CD4-positive, alpha-beta T cell (primary cell): ENCODE data around the gene PIK3C2B. TPM values are rescaled to one million over a fixed set of nuclear protein-coding genes. Genes with fewer than 3 reads are reported as not detected.
A peak's percentile ranks its signal among the peaks of the same experiment; 100 is the strongest.

ENCODE experiments used
- ATAC-seq: fragments of 200-7000 bp; cut with Tn5 transposase; one replicate; pipeline ENCODE4 v1.10.0; 2022; ENCODE audit warnings: mild to moderate bottlenecking; ENCODE audit not compliant: poor library complexity
- CTCF ChIA-PET: fragments of 350-600 bp; sonication (Branson Sonifier 250); formaldehyde crosslinking; loops from one replicate; lab custom pipeline; 2021; ENCODE audit warnings: antibody characterized with exemption, inconsistent platforms; lab: Charles Lee
- POLR2A ChIA-PET: fragments of 350-600 bp; sonication (Branson Sonifier 250); formaldehyde crosslinking; loops from one replicate; lab custom pipeline; 2021; ENCODE audit warnings: antibody characterized with exemption, inconsistent platforms; lab: Charles Lee
- DNase-seq, 14 experiments: peaks; one replicate each; pipeline ENCODE4 v3.0.0-alpha.2; 2013 to 2020; ENCODE audit warnings: mixed read lengths in 2 of 14
- H3K27ac ChIP-seq, 2 donors: one replicate each; pipeline versions ENCODE4 v1.5.1 to v1.7.0; 2013; ENCODE audit warnings: low read length in 2 of 2, low read depth in 1 of 2, mild to moderate bottlenecking in 1 of 2
- H3K27me3 ChIP-seq, 2 experiments: 1 replicate in 1 of 2; 2 replicates in 1 of 2; pipeline versions ENCODE4 v1.6.1 to v1.7.0; 2013; ENCODE audit warnings: low read length in 2 of 2, control low read depth in 1 of 2, mild to moderate bottlenecking in 1 of 2, moderate library complexity in 1 of 2; ENCODE audit not compliant: insufficient read depth in 2 of 2, control insufficient read depth in 1 of 2
- H3K36me3 ChIP-seq: one replicate; pipeline ENCODE4 v1.6.1; 2013; ENCODE audit warnings: low read length, control low read depth; ENCODE audit not compliant: insufficient read depth
- H3K4me1 ChIP-seq: one replicate; pipeline ENCODE4 v1.6.1; 2013; ENCODE audit warnings: low read length, control low read depth; ENCODE audit not compliant: insufficient read depth
- H3K4me3 ChIP-seq: one replicate; pipeline ENCODE4 v1.5.1; 2013; ENCODE audit warnings: mild to moderate bottlenecking, low read length, moderate library complexity
- H3K9me3 ChIP-seq, 2 experiments: 1 replicate in 1 of 2; 2 replicates in 1 of 2; pipeline versions ENCODE4 v1.6.1 to v1.7.0; 2013; ENCODE audit warnings: low read length in 2 of 2, mild to moderate bottlenecking in 2 of 2, control low read depth in 1 of 2, moderate library complexity in 1 of 2; ENCODE audit not compliant: control insufficient read depth in 1 of 2, insufficient read depth in 1 of 2
- H3K27ac Mint-ChIP-seq: one replicate; pipeline ENCODE4 v1.8.0; 2020; ENCODE audit warnings: mixed read lengths
- H3K27me3 Mint-ChIP-seq: one replicate; pipeline ENCODE4 v1.8.0; 2021; ENCODE audit warnings: mixed read lengths
- H3K36me3 Mint-ChIP-seq: one replicate; pipeline ENCODE4 v1.8.0; 2021; ENCODE audit warnings: low read depth, mixed read lengths
- H3K4me1 Mint-ChIP-seq: one replicate; pipeline ENCODE4 v1.8.0; 2021; ENCODE audit warnings: low read depth, mixed read lengths
- H3K4me3 Mint-ChIP-seq: one replicate; pipeline ENCODE4 v1.8.0; 2020; ENCODE audit warnings: mild to moderate bottlenecking, mixed read lengths
- H3K9me3 Mint-ChIP-seq: one replicate; pipeline ENCODE4 v1.8.0; 2020; ENCODE audit warnings: mixed read lengths
- CTCF ChIP-seq: fragments of 200-600 bp; IDR thresholded peaks from one replicate; pipeline ENCODE4 v1.8.0; 2022; ENCODE audit warnings: antibody characterized with exemption, mild to moderate bottlenecking
- intact Hi-C, 2 experiments: fragments of 100-400 bp; cut with DNase I in 1 of 2; cut with micrococcal nuclease in 1 of 2; formaldehyde crosslinking; loops; one replicate each; pipeline versions ENCODE4 v1.15.1 to v1.9.0; 2023 to 2025; cut with DNase I, micrococcal nuclease
- total RNA-seq, 174 experiments: library from RNA in 2 of 174; stranded (reverse) in 2 of 174; gene quantifications; one replicate each; pipeline ENCODE4 v1.2.3 and lab custom pipeline; 2021 to 2026

Gene PIK3C2B
- total RNA-seq, 2 experiments from 2014 or later: 25.5 to 27.1 TPM

GRCh38 chr1:204460346-204460745 lies 34.3 kb downstream of the PIK3C2B start:
- Histone ChIP-seq H3K4me1 (peaks cover 58% of the 10 kb centered on the region), H3K27me3 (no peaks in the 10 kb centered on the region), H3K9me3 (no peaks in the 10 kb centered on the region), H3K4me3 (no peak overlapping the region), H3K27ac (peak overlapping the region in 1 of 2 donors; percentile 68), H3K36me3 (peaks cover 55% of the 10 kb centered on the region)
- H3K27ac Mint-ChIP-seq: peak overlapping the region; percentile 75
- TF ChIP-seq CTCF: no peak
- peaks cover 60% of the 10 kb centered on the region for H3K4me1 Mint-ChIP-seq
- intact Hi-C loops: no loop called here
- H3K27me3 Mint-ChIP-seq: no peaks in the 10 kb centered on the region
- H3K4me3 Mint-ChIP-seq: no peak overlapping the region
- no peaks in the 10 kb centered on the region for H3K9me3 Mint-ChIP-seq
- peaks cover 81% of the 10 kb centered on the region for H3K36me3 Mint-ChIP-seq
- no peak for DNase-seq
- CTCF ChIA-PET: no interaction called here
- ATAC-seq: no peak
- POLR2A ChIA-PET: interaction anchor here (1.3 kb wide), 1 partner anchor 34 kb away, joined by 5 read pairs; the partner anchor contains the start of gene PIK3C2B

DNA sequence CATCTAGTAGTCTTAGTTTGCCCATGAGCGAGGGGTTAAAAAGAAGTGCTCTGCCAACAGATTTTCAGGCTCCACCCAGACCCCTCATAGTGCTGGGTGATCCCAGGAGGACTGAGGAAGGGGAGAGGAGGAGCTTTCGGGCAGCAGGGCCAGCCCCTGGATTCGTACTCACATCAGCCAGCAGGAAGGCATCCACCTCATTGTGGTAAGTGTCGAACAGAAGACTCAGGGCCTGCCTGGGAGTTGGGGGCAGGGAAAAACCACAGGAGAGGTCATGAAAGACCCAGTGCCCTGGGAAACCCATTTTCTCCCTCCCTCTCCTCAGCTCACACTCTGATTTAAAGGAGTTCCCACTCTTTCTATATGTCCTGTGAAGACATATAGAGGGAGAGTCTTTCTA lies 34.9 kb downstream of the PIK3C2B start:
- TF ChIP-seq CTCF: no peak
- Mint-ChIP-seq H3K9me3 (no peaks in the 10 kb centered on the region), H3K4me1 (peaks cover 57% of the 10 kb centered on the region), H3K27me3 (no peaks in the 10 kb centered on the region), H3K36me3 (peaks cover 81% of the 10 kb centered on the region), H3K27ac (peak overlapping the region; percentile 75), H3K4me3 (no peak overlapping the region)
- no peaks in the 10 kb centered on the region for H3K9me3 ChIP-seq
- peaks cover 58% of the 10 kb centered on the region for H3K36me3 ChIP-seq
- intact Hi-C loops: no loop called here
- ATAC-seq: no peak
- no peak overlapping the region for H3K4me3 ChIP-seq
- H3K27me3 ChIP-seq: no peaks in the 10 kb centered on the region
- peaks cover 52% of the 10 kb centered on the region for H3K4me1 ChIP-seq
- no peak overlapping the region for H3K27ac ChIP-seq
- no peak for DNase-seq
- POLR2A ChIA-PET: no interaction called here
- CTCF ChIA-PET: interaction anchor here (0.8 kb wide), 1 partner anchor 13 kb away, joined by 3 read pairs; no protein-coding TSS in a partner anchor

DNA sequence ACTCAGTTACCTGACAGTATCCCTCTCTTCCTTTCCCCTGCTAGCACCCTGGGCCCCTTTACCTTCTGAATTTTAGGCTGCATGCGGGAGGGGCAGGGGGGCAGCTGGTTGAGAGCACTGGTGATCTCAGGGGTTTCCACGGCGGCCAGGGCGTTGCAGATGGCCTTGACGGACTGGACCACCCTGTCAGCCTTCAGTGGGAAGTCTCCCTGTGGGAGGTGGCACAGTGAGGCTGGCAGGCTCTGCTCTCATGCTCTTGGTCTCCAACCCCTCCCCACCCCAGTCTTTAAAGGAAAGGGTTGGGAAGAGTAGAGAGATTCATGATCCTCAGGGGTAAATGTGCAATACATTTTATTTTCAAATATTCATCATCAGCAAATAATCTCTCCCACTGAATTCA lies 36.9 kb downstream of the PIK3C2B start:
- Mint-ChIP-seq H3K4me3 (no peak overlapping the region), H3K27me3 (no peaks in the 10 kb centered on the region), H3K27ac (peak overlapping the region; percentile 31), H3K36me3 (peaks cover 81% of the 10 kb centered on the region), H3K4me1 (peaks cover 51% of the 10 kb centered on the region), H3K9me3 (no peaks in the 10 kb centered on the region)
- POLR2A ChIA-PET: interaction anchor here (1.1 to 1.4 kb wide), 2 partner anchors 37 to 59 kb away, joined by 3 read pairs; partner anchors contain the start of genes MDM4 and PIK3C2B
- Histone ChIP-seq H3K27ac (no peak overlapping the region), H3K9me3 (no peaks in the 10 kb centered on the region), H3K27me3 (no peaks in the 10 kb centered on the region), H3K4me3 (no peak overlapping the region), H3K36me3 (peaks cover 52% of the 10 kb centered on the region), H3K4me1 (peaks cover 51% of the 10 kb centered on the region)
- intact Hi-C loops: no loop called here
- ATAC-seq (no peak), DNase-seq (no peak)
- CTCF ChIA-PET: interaction anchor here (1.2 kb wide), 1 partner anchor 12 kb away, joined by 5 read pairs; no protein-coding TSS in a partner anchor
- TF ChIP-seq CTCF: no peak
